K562 (cell line): ENCODE results near the gene PRRT1. TPM values are rescaled to one million over a fixed set of nuclear protein-coding genes. Genes with fewer than 3 reads are reported as not detected.
A peak's percentile ranks its signal among the peaks of the same experiment; 100 is the strongest.

ENCODE experiments used
- BRD9 ChIP-seq: fragments of 450-650 bp; IDR thresholded peaks from 2 replicates; pipeline ENCODE4 v1.6.1; 2018; ENCODE audit warnings: low read depth; ENCODE audit not compliant: partially characterized antibody
- DDX20 ChIP-seq: fragments of 450-650 bp; IDR thresholded peaks from 2 replicates; pipeline ENCODE4 v1.6.1; 2016; ENCODE audit warnings: missing genetic modification characterization, low read depth, mild to moderate bottlenecking, missing compliant biosample characterization, moderate library complexity
- ETV6 ChIP-seq, 3 experiments: fragments of 150-350 bp in 1 of 3; sonication (generic) in 1 of 3; formaldehyde crosslinking in 1 of 3; IDR thresholded peaks; 2 replicates each; pipeline versions ENCODE4 v1.6.1 to v1.8.0; 2014 to 2022; ENCODE audit warnings: borderline replicate concordance in 2 of 3, low read depth in 2 of 3, antibody characterized with exemption in 1 of 3, low read length in 1 of 3, mild to moderate bottlenecking in 1 of 3, missing genetic modification reagents in 1 of 3
- GATA2 ChIP-seq: sonication (generic); formaldehyde crosslinking; IDR thresholded peaks from 2 replicates; pipeline ENCODE4 v1.4.0; 2020; ENCODE audit warnings: mild to moderate bottlenecking, missing genetic modification reagents
- KLF16 ChIP-seq: IDR thresholded peaks from 2 replicates; pipeline ENCODE4 v1.6.1; 2016; ENCODE audit warnings: antibody characterized with exemption
- POU5F1 ChIP-seq: fragments of 150-350 bp; IDR thresholded peaks from 2 replicates; pipeline ENCODE4 v1.6.1; 2014; ENCODE audit warnings: borderline replicate concordance, low read length, low read depth, mild to moderate bottlenecking; ENCODE audit not compliant: partially characterized antibody
- RBM17 ChIP-seq: fragments of 200-400 bp; formaldehyde crosslinking; IDR thresholded peaks from 2 replicates; pipeline ENCODE4 v1.6.1; 2017; ENCODE audit warnings: low read depth, mild to moderate bottlenecking, low read length, borderline replicate concordance
- RUNX1 ChIP-seq: sonication (generic); IDR thresholded peaks from 2 replicates; pipeline ENCODE4 v1.6.1; 2016; ENCODE audit warnings: antibody characterized with exemption, low read depth
- SOX6 ChIP-seq: fragments of 450-650 bp; IDR thresholded peaks from 2 replicates; pipeline ENCODE4 v1.6.1; 2014; ENCODE audit warnings: mild to moderate bottlenecking
- TAF9B ChIP-seq: fragments of 450-650 bp; IDR thresholded peaks from 2 replicates; pipeline ENCODE4 v1.6.1; 2018; ENCODE audit warnings: mild to moderate bottlenecking; ENCODE audit not compliant: partially characterized antibody
- ZNF133 ChIP-seq: fragments of 250-450 bp; sonication (Bioruptor Pico); IDR thresholded peaks from 2 replicates; pipeline ENCODE4 v1.4.0; 2020; ENCODE audit warnings: mild to moderate bottlenecking
- ZNF140 ChIP-seq: fragments of 250-450 bp; sonication (Bioruptor Pico); IDR thresholded peaks from 2 replicates; pipeline ENCODE4 v1.8.0; 2021; ENCODE audit warnings: moderate library complexity, mild to moderate bottlenecking, inconsistent platforms
- polyA plus RNA-seq, 8 experiments: library from polyadenylated mRNA; depleted of rRNA in 4 of 8; stranded (reverse) in 5 of 8; unstranded in 3 of 8; fragments of >200 nt; fragmentation: Nextera tagmentation in 2 of 8; fragmentation: Illumina TruSeq in 1 of 8; extraction: Ambion mirVana in 2 of 8; extraction: Trizol in 1 of 8; gene quantifications; 2 replicates each; pipeline versions ENCODE4 v1.2.1 to v1.2.3, GENCODE V29; 2011 to 2014; ENCODE audit warnings: inconsistent platforms in 1 of 8, missing spikeins in 1 of 8
- total RNA-seq, 7 experiments: library from RNA; depleted of rRNA in 6 of 7; stranded (reverse); fragments of >200 nt in 6 of 7; fragmentation: Illumina TruSeq in 2 of 7; extraction: Trizol in 2 of 7; gene quantifications; 2 replicates each; pipeline versions ENCODE4 v1.2.1 to v1.2.3, GENCODE V29; 2011 to 2021; ENCODE audit warnings: low replicate concordance in 1 of 7
- TF ChIP-seq, protein P1 (sequence below): fragments of 250-450 bp; sonication (Bioruptor Pico); IDR thresholded peaks from 2 replicates; pipeline ENCODE4 v1.4.0; 2020; ENCODE audit warnings: mild to moderate bottlenecking, moderate library complexity
- TF ChIP-seq, protein P2 (sequence below): fragments of 250-450 bp; sonication (Bioruptor Pico); IDR thresholded peaks from 2 replicates; pipeline ENCODE4 v1.8.0; 2022; ENCODE audit warnings: inconsistent platforms, mild to moderate bottlenecking, moderate library complexity, borderline replicate concordance
- TF ChIP-seq, protein P3 (sequence below), 2 experiments: IDR thresholded peaks; 2 replicates each; pipeline ENCODE4 v1.6.1; 2012; ENCODE audit warnings: improper control_type of control experiment in 2 of 2, low read depth in 2 of 2, low read length in 2 of 2, borderline replicate concordance in 1 of 2
- TF ChIP-seq, protein P4 (sequence below): sonication (generic); formaldehyde crosslinking; IDR thresholded peaks from 2 replicates; pipeline ENCODE4 v1.8.0; 2022; ENCODE audit warnings: missing genetic modification reagents, mild to moderate bottlenecking, moderate library complexity, borderline replicate concordance
- TF ChIP-seq, protein P5 (sequence below): sonication (generic); formaldehyde crosslinking; IDR thresholded peaks from 2 replicates; pipeline ENCODE4 v1.8.0; 2023; ENCODE audit warnings: mild to moderate bottlenecking, missing genetic modification reagents
- TF ChIP-seq, protein P6 (sequence below): sonication (generic); formaldehyde crosslinking; IDR thresholded peaks from 2 replicates; pipeline ENCODE4 v1.8.1; 2023; ENCODE audit warnings: mild to moderate bottlenecking, missing genetic modification reagents, moderate library complexity

PRRT1 gene
- total and polyA plus RNA-seq, 9 of the 15 experiments (the other 6 are each of a cell fraction or from before 2014, with no cell fraction given) = 0.14 to 3.5 (median 0.41) TPM

DNA sequence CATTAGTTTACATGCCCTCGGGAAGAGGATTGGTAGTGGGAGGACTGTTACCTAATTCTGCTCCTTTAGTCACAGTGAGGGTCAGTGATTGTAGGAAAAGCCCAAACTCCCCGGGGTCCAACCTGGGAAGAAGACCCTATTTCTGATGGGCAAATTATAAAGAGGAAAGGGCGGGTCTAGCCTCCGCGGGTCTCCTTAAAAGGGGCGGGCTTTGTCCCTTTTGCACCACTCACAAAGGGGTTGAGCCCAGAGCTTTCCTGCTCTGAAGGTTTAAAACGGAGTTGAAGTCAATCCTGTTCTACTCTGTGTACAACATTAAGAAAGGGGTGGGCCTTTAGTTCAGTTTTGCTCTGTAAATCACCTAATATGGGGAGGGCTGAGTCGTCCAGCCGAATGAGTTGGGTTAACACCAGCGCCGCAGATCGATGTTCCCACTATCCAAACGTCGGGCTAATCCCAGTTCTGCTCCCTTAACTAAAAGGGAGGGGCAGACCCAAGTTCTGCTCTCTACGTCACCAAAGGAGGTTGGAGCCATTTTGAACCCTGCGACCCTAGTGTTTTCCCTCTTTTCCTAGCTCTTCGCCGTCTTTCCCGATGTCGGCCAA lies 25.5 kb upstream of the PRRT1 start (continued):
- TF ChIP-seq, protein P1, sequence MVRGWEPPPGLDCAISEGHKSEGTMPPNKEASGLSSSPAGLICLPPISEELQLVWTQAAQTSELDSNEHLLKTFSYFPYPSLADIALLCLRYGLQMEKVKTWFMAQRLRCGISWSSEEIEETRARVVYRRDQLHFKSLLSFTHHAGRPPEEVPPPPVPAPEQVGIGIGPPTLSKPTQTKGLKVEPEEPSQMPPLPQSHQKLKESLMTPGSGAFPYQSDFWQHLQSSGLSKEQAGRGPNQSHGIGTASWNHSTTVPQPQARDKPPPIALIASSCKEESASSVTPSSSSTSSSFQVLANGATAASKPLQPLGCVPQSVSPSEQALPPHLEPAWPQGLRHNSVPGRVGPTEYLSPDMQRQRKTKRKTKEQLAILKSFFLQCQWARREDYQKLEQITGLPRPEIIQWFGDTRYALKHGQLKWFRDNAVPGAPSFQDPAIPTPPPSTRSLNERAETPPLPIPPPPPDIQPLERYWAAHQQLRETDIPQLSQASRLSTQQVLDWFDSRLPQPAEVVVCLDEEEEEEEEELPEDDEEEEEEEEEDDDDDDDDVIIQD (CRISPR knock-in tag) = no peak
- TF ChIP-seq, protein P2, sequence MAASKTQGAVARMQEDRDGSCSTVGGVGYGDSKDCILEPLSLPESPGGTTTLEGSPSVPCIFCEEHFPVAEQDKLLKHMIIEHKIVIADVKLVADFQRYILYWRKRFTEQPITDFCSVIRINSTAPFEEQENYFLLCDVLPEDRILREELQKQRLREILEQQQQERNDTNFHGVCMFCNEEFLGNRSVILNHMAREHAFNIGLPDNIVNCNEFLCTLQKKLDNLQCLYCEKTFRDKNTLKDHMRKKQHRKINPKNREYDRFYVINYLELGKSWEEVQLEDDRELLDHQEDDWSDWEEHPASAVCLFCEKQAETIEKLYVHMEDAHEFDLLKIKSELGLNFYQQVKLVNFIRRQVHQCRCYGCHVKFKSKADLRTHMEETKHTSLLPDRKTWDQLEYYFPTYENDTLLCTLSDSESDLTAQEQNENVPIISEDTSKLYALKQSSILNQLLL (CRISPR knock-in tag) = no peak
- TF ChIP-seq, protein P3, sequence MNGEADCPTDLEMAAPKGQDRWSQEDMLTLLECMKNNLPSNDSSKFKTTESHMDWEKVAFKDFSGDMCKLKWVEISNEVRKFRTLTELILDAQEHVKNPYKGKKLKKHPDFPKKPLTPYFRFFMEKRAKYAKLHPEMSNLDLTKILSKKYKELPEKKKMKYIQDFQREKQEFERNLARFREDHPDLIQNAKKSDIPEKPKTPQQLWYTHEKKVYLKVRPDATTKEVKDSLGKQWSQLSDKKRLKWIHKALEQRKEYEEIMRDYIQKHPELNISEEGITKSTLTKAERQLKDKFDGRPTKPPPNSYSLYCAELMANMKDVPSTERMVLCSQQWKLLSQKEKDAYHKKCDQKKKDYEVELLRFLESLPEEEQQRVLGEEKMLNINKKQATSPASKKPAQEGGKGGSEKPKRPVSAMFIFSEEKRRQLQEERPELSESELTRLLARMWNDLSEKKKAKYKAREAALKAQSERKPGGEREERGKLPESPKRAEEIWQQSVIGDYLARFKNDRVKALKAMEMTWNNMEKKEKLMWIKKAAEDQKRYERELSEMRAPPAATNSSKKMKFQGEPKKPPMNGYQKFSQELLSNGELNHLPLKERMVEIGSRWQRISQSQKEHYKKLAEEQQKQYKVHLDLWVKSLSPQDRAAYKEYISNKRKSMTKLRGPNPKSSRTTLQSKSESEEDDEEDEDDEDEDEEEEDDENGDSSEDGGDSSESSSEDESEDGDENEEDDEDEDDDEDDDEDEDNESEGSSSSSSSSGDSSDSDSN (IDR thresholded peaks at IDR 0.05; ENCODE audit: borderline replicate concordance in 1 of 2, low read depth in 2 of 2, low read length in 2 of 2) = 0 out of 4 replicates have a peak, but pooled peaks of 1 of the 2 experiments have one; percentile 13
- TF ChIP-seq, protein P4, sequence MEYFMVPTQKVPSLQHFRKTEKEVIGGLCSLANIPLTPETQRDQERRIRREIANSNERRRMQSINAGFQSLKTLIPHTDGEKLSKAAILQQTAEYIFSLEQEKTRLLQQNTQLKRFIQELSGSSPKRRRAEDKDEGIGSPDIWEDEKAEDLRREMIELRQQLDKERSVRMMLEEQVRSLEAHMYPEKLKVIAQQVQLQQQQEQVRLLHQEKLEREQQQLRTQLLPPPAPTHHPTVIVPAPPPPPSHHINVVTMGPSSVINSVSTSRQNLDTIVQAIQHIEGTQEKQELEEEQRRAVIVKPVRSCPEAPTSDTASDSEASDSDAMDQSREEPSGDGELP (CRISPR knock-in tag) = no peak; the same call in 1 of the 2 replicates
- TF ChIP-seq KLF16 (no peak), DDX20 (tag) (no peak), GATA2 (CRISPR knock-in tag) (no peak), RUNX1 (no peak), TAF9B (no peak), ETV6 (IDR thresholded peaks at IDR 0.05; ENCODE audit: borderline replicate concordance in 1 of 2, low read depth in 2 of 2, low read length in 1 of 2) (no peak), ETV6 (CRISPR knock-in tag; IDR thresholded peaks at IDR 0.05; ENCODE audit: borderline replicate concordance) (no peak), SOX6 (no peak), ZNF140 (no peak), ZNF133 (CRISPR knock-in tag) (0 out of 2 replicates have a peak, but pooled peaks have one; percentile 68), RBM17 (no peak), BRD9 (peak; percentile 82), POU5F1 (no peak)
- TF ChIP-seq, protein P5, sequence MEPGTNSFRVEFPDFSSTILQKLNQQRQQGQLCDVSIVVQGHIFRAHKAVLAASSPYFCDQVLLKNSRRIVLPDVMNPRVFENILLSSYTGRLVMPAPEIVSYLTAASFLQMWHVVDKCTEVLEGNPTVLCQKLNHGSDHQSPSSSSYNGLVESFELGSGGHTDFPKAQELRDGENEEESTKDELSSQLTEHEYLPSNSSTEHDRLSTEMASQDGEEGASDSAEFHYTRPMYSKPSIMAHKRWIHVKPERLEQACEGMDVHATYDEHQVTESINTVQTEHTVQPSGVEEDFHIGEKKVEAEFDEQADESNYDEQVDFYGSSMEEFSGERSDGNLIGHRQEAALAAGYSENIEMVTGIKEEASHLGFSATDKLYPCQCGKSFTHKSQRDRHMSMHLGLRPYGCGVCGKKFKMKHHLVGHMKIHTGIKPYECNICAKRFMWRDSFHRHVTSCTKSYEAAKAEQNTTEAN (CRISPR knock-in tag) = no peak
- TF ChIP-seq, protein P6, sequence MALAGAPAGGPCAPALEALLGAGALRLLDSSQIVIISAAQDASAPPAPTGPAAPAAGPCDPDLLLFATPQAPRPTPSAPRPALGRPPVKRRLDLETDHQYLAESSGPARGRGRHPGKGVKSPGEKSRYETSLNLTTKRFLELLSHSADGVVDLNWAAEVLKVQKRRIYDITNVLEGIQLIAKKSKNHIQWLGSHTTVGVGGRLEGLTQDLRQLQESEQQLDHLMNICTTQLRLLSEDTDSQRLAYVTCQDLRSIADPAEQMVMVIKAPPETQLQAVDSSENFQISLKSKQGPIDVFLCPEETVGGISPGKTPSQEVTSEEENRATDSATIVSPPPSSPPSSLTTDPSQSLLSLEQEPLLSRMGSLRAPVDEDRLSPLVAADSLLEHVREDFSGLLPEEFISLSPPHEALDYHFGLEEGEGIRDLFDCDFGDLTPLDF (CRISPR knock-in tag) = 0 out of 2 replicates have a peak, but pooled peaks have one; percentile 60
